Raji (cell line): ENCODE data around the gene IBTK.

Source experiments
- POLR2A ChIP-seq: IDR thresholded peaks from 2 replicates; pipeline ENCODE4 v1.6.1; 2011; ENCODE audit warnings: low read depth, low read length, control low read depth; ENCODE audit not compliant: insufficient read depth

IBTK gene

GRCh38 chr6:82257088-82257774 is 9.7 kb upstream of the IBTK start:
- TF ChIP-seq POLR2A: no peak

DNA sequence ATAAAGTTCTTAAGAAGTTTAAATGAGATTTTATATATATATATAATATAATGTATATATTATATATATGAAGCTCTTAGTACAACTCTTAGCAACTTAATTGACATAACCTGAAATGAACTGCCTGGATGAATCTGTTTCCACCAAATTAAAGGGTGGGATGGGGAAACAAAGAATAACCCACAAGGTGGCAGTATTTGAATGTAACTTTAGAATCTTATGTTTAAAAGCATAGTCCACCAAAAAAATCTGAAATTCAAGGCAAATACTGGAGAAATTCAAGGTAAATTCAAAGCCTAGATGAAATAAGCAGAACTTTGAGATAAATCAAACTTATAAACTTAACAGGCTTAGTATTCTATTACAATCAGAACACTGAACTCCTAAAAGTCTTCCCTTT is 4.4 kb upstream of the IBTK start:
- no peak for TF ChIP-seq POLR2A

DNA sequence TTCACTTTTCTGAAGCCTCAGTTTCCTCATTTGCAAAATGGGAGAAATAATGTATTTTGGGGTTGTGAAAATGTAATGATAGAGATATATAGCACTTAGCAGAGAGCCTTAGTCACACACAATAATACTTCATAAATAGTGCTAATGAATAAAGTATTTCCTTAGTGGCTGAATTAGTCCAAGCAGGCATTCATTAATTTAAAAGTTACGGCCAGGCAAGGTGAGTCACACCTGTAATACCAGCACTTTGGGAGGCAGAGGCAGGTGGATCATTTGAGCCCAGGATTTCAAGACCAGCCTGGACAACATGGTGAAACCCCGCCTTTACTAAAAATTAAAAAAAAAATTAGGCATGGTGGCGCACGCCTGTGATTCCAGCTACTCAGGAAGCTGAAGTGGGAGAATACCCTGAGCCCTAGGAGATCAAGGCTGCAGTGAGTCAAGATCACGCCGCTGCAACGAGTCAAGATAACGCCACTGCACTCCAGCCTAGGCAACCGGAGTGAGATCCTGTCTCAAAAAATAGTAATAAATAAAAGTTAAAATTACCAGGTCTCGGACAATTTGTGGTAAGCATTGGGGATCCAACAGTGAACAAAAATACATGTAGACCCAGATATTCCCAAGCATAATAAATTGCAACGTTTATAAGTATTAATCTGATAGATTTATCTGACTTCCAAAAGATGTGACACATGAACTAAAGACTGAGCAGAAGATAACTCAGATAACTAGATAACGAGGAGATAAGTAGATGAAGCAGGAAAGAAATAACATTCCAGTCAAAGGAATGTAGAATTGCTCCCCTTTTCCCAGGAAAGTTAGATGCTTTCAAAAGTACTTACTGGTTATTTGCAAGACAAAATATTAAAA is 2.1 kb upstream of the IBTK start:
- TF ChIP-seq POLR2A: no peak

GRCh38 chr6:82248273-82248735 is 760 bp upstream of the IBTK start:
- no peak for TF ChIP-seq POLR2A

GRCh38 chr6:82246802-82247504 is 591 bp downstream of the IBTK start:
- TF ChIP-seq POLR2A: no peak

DNA sequence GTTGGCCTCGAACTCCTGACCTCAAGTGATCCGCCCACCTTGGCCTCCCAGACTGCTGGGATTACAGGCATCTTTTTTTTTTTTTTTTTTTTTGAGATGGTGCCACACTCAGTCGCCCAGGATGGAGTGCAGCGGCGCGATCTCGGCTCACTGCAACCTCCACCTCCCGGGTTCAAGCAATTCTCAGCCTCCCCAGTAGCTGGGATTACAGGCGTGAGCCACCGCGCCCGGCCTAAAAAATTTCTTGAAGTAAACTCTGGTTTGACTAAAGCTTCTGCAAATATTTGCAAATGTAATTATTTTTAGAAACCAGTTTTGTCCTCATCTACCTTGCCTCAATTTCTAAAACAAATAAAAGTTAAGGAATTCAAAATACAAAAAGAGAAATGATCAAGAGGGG is 1.2 kb downstream of the IBTK start:
- TF ChIP-seq POLR2A: no peak

- TF ChIP-seq POLR2A: no peak
Measured at GRCh38 chr6:82245376-82245775, 2.2 kb downstream of the IBTK start.

- no peak for TF ChIP-seq POLR2A
Measured at GRCh38 chr6:82243884-82244283, 3.7 kb downstream of the IBTK start.

DNA sequence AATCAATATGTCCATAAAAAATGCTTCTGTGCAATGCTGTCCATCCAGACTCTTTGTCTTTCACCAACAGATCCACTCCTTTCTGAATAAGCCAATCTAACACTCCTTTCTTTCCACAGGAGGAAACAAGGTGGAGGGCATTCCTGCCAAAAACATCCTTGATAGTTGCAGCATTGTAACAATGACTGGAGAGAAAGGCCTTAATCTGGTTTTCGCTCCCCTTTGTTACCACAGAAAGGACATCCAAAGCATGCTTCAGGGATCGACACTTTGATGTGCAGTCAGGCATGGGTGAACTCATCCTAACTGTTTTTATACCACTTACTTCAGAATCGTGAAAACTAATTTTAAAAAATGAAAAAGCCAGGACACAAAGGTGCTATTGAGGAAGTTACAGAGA is 7.4 kb downstream of the IBTK start:
- no peak for TF ChIP-seq POLR2A

- TF ChIP-seq POLR2A: no peak
Measured at GRCh38 chr6:82239597-82239996, 7.9 kb downstream of the IBTK start.

DNA sequence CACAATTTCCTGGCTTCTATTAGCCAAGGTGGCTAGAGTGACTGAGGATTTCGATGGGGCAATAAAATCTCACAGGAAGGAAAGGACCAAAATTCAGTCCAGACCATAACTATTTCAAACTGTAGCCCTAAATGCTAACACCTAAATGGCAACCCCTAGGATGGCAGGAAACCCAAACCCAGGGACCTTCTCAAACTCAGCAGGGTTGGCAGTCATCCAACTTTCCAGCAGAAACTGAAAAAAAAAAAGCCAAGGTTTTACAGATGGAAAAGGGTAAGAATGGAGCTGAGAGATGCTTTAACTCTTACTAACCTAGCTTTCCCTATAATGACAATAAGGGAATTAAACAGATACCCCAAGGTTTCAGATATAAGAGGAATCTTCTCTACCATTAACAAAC is 10.5 kb downstream of the IBTK start:
- no peak for TF ChIP-seq POLR2A

GRCh38 chr6:82227770-82228169 is 19.8 kb downstream of the IBTK start:
- TF ChIP-seq POLR2A: no peak

DNA sequence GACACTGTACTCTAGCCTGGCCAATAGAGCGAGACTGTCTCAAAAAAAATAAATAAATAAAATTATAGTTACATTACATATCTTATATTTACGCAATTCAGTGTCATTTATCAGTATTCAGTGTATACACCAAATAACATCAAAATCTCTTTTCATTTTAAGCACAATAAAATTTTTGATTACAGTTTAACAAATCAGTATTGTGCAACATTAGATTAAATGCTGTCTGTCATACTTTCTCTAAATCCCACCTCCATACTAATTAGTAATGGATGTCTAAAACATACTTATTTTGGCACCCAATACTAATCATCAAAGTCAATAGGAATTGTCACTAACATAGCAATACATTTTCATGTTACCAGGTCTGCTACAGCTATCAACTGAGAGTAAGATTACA is 27.4 kb downstream of the IBTK start:
- TF ChIP-seq POLR2A: no peak

- no peak for TF ChIP-seq POLR2A
Measured at GRCh38 chr6:82217018-82217586, 30.4 kb downstream of the IBTK start.

- TF ChIP-seq POLR2A: no peak
Measured at GRCh38 chr6:82216549-82216948, 31.0 kb downstream of the IBTK start.
